ENCODE results near the gene PIN4.

DNA sequence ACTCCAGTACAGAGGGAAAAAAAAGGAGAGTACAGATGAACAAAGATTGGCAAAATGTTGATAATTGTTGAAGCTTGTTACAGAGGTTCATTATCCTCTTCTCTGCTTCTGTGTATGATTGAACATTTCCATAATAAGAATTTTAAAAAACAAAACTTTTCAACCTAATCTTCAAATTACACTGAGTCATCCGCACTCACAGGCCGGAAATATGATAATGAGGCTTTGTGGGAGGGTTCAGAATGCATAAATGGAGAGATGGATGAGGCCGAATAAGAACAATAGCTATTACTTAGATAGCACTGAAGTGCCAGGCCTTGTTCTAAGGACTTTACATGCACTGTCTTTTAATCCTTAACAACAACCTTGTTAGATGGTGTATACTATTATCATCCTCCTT is 61.9 kb downstream of the PIN4 start:
- no peak for TF ChIP-seq CTCF (IDR thresholded peaks at IDR 0.05; ENCODE audit: insufficient read depth, low read length, poor library complexity, severe bottlenecking)
- no peak for TF ChIP-seq EZH2phosphoT487 (conservative IDR thresholded peaks at IDR 0.05; ENCODE audit: low read length)
